Body of pancreas (tissue), 4 donors: ENCODE data around the gene UBE2C.

Source experiments
- POLR2A ChIP-seq, 3 donors: fragments of 450-650 bp; IDR thresholded peaks; one replicate each; pipeline ENCODE4 v1.6.1; 2016; ENCODE audit warnings: antibody characterized with exemption in 3 of 3, mild to moderate bottlenecking in 2 of 3
- TF ChIP-seq, protein P1 (sequence below), 7 experiments: fragments of 450-650 bp in 4 of 7; fragments of 200-600 bp in 3 of 7; sonication (generic) in 3 of 7; IDR thresholded peaks; one replicate each; pipeline ENCODE4 v1.5.1; 2016 to 2019; ENCODE audit warnings: antibody characterized with exemption in 7 of 7

DNA sequence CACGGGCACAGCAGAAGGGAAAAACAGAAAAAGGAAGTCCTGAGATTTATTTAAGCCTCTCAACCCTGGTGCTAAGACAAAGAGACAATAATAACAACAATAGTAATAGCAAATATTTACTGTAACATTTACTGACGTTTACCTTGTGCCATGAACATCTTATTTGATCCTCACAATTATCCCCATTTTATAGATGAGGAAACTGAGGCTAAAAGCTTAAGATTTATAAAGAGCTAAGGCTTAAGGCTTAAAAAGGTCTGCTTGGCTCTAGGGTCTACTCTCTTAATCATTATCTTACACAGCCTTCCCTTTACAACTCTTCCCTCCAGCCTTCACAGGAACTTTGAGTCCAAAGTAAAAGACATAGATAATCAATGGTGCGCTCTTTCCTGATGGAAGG is 24.1 kb upstream of the UBE2C start:
- TF ChIP-seq, protein P1, sequence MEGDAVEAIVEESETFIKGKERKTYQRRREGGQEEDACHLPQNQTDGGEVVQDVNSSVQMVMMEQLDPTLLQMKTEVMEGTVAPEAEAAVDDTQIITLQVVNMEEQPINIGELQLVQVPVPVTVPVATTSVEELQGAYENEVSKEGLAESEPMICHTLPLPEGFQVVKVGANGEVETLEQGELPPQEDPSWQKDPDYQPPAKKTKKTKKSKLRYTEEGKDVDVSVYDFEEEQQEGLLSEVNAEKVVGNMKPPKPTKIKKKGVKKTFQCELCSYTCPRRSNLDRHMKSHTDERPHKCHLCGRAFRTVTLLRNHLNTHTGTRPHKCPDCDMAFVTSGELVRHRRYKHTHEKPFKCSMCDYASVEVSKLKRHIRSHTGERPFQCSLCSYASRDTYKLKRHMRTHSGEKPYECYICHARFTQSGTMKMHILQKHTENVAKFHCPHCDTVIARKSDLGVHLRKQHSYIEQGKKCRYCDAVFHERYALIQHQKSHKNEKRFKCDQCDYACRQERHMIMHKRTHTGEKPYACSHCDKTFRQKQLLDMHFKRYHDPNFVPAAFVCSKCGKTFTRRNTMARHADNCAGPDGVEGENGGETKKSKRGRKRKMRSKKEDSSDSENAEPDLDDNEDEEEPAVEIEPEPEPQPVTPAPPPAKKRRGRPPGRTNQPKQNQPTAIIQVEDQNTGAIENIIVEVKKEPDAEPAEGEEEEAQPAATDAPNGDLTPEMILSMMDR (IDR thresholded peaks at IDR 0.05), result no peak
- no peak for TF ChIP-seq POLR2A (IDR thresholded peaks at IDR 0.05)
